ENCODE data around the gene STRIP2.
"Not testable (repeated sequence)": the region's sequence is repeated elsewhere in the genome, so short reads cannot be mapped to it uniquely, and the experiment has no call there.

STRIP2 gene

DNA sequence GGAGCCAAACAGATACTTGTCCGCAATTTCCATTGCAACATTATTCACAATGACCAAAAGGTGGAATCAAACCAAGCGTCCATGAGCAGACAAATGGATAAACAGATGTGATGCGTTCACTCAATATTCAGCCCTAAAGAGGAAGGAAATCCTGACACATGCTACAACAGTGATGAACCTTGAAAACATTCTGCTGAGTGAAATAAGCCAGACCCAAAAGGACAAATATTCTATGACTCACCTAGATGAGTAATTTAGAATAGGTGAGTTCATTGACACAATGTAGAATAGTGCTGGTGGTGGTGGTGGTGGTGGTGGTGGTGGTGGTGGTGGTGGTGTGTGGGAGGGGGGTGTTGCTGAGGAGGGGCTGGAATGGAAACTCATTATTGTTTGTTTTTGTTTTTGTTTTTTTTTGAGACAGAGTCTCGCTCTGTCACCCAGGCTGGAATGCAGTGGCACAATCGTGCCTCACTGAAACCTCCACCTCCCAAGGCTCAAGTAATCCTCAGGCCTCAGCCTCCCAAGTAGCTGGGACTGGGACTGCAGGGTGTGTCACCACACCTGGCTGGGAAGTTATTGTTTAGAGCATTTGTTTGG lies 96.7 kb downstream of the STRIP2 start:
- TF ChIP-seq OSR1 (CRISPR knock-in tag; IDR thresholded peaks at IDR 0.05) (no peak), TOX (CRISPR knock-in tag; IDR thresholded peaks at IDR 0.05; ENCODE audit: borderline replicate concordance) (no peak), GLIS3 (CRISPR knock-in tag; IDR thresholded peaks at IDR 0.05) (no peak)
- peak; percentile 78 for ATAC-seq

DNA sequence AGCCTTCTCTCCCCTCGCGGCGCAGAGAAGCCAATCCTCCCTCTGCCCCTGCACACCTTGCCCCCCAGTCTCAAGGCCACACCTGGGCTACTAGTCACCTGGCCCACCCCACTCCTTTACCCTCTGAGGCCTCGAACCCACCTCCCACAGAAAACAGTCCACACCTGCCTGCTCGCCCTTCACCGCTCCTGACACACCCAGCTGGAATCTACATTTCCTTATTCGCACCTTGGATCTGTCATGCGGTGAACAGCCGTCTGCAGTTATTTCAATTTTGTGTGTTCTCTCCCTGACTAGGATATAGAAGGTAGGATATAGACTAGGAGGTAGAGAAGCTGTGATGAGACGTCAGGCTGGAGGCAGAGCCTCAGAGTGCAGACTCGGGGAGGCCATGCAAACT lies 97.5 kb downstream of the STRIP2 start:
- TF ChIP-seq, protein P1, sequence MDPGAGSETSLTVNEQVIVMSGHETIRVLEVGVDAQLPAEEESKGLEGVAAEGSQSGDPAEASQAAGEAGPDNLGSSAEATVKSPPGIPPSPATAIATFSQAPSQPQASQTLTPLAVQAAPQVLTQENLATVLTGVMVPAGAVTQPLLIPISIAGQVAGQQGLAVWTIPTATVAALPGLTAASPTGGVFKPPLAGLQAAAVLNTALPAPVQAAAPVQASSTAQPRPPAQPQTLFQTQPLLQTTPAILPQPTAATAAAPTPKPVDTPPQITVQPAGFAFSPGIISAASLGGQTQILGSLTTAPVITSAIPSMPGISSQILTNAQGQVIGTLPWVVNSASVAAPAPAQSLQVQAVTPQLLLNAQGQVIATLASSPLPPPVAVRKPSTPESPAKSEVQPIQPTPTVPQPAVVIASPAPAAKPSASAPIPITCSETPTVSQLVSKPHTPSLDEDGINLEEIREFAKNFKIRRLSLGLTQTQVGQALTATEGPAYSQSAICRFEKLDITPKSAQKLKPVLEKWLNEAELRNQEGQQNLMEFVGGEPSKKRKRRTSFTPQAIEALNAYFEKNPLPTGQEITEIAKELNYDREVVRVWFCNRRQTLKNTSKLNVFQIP (CRISPR knock-in tag; IDR thresholded peaks at IDR 0.05; ENCODE audit: borderline replicate concordance, low read depth), result no peak
- TF ChIP-seq CSDC2 (CRISPR knock-in tag; IDR thresholded peaks at IDR 0.05) (no peak), OSR1 (CRISPR knock-in tag; IDR thresholded peaks at IDR 0.05) (no peak), ZNF8 (CRISPR knock-in tag; IDR thresholded peaks at IDR 0.05) (no peak), TOX (CRISPR knock-in tag; IDR thresholded peaks at IDR 0.05; ENCODE audit: borderline replicate concordance) (no peak), RARB (CRISPR knock-in tag; IDR thresholded peaks at IDR 0.05) (no peak), ZFP30 (CRISPR knock-in tag; IDR thresholded peaks at IDR 0.05) (no peak), ISL1 (CRISPR knock-in tag; IDR thresholded peaks at IDR 0.05) (no peak), ZC3H10 (CRISPR knock-in tag; IDR thresholded peaks at IDR 0.05) (no peak), ZNF565 (CRISPR knock-in tag; conservative IDR thresholded peaks at IDR 0.05; ENCODE audit: low read depth) (no peak), ZFP3 (CRISPR knock-in tag; IDR thresholded peaks at IDR 0.05) (no peak), SNAI2 (CRISPR knock-in tag; IDR thresholded peaks at IDR 0.05) (no peak)
- TF ChIP-seq, protein P2, sequence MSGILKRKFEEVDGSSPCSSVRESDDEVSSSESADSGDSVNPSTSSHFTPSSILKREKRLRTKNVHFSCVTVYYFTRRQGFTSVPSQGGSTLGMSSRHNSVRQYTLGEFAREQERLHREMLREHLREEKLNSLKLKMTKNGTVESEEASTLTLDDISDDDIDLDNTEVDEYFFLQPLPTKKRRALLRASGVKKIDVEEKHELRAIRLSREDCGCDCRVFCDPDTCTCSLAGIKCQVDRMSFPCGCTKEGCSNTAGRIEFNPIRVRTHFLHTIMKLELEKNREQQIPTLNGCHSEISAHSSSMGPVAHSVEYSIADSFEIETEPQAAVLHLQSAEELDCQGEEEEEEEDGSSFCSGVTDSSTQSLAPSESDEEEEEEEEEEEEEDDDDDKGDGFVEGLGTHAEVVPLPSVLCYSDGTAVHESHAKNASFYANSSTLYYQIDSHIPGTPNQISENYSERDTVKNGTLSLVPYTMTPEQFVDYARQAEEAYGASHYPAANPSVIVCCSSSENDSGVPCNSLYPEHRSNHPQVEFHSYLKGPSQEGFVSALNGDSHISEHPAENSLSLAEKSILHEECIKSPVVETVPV (CRISPR knock-in tag; IDR thresholded peaks at IDR 0.05), result no peak
- TF ChIP-seq, protein P3, sequence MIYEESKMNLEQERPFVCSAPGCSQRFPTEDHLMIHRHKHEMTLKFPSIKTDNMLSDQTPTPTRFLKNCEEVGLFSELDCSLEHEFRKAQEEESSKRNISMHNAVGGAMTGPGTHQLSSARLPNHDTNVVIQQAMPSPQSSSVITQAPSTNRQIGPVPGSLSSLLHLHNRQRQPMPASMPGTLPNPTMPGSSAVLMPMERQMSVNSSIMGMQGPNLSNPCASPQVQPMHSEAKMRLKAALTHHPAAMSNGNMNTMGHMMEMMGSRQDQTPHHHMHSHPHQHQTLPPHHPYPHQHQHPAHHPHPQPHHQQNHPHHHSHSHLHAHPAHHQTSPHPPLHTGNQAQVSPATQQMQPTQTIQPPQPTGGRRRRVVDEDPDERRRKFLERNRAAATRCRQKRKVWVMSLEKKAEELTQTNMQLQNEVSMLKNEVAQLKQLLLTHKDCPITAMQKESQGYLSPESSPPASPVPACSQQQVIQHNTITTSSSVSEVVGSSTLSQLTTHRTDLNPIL (CRISPR knock-in tag; IDR thresholded peaks at IDR 0.05; ENCODE audit: low read depth), result no peak

DNA sequence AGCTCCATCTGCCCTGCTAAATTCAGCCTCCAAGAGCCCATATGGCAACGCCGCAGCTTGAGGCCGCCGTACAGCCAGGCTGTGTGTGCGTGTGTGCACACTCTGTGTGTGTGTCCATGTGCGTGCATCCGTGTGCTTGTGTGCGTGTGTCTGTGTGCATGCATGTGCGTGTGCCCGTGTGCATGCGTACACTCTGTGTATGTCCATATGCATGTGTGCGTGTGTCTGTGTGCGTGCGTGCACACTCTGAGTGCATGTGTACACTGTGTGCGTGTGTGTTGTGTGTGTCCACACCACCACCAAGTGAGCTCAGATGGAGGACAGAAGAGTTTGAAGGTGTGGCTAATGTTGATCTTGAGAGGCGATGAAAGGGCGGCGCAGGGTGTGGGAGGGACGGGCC lies 98.1 kb downstream of the STRIP2 start:
- ATAC-seq, result no peak
- TF ChIP-seq, protein P3 (CRISPR knock-in tag; IDR thresholded peaks at IDR 0.05; ENCODE audit: low read depth), result no peak
- TF ChIP-seq ARNTL (CRISPR knock-in tag; IDR thresholded peaks at IDR 0.05; ENCODE audit: borderline replicate concordance, low read depth), result no peak
- no peak for TF ChIP-seq GLIS3 (CRISPR knock-in tag; IDR thresholded peaks at IDR 0.05)
- TF ChIP-seq CSDC2 (CRISPR knock-in tag; IDR thresholded peaks at IDR 0.05), result no peak
- TF ChIP-seq ZFP30 (CRISPR knock-in tag; IDR thresholded peaks at IDR 0.05), result no peak

More for the DNA sequence above, 97.5 kb downstream of the STRIP2 start:
- no peak for ATAC-seq

DNA sequence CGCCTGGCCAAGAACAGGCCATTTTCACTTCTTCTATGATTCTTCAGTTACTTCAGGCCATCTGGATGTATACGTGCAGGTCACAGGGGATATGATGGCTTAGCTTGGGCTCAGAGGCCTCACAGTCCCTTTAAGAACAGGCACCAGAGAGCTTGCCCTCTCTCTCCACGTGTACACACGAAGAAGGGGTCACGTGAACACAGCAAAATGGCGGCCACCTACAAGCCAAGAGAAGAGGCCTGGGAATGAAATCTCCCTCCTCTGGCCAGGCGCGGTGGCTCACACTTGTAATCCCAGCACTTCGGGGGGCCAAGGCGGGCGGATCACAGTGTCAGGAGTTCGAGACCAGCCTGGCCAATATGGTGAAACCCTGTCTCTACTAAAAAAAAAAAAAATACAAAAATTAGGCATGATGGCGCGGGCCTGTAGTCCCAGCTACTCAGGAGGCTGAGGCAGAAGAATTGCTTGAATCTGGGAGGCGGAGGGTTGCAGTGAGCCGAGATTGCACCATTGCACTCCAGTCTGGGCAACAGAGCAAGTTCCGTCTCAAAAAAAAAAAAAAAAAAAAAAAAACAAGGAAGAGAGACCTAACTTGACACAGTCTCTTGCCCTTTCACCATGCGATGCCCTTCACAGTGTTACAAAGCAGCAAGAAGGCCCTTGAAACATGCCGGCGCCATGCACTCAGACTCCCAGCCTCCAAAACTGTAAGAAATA lies 100.5 kb downstream of the STRIP2 start:
- ATAC-seq, result not testable (repeated sequence)

DNA sequence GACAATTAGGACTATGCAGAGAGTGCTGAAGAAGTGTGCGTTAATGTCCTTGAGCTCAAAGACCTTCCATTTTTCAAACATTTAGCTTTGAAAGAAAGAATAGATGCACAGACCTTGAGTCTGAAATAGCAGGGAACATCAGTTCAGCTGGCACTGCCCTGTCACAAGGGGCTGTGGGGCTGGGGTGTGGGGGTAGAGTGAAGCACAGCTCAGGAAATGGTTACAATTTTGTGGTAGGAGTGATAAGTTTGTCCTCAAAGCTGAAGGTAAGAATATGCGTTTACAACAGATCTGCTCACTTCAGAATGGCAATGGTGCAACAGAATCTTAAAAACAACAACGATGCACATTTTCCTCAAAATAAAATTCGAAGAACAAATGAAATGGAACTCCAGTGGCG lies 101.7 kb downstream of the STRIP2 start:
- TF ChIP-seq SNAI2 (CRISPR knock-in tag; IDR thresholded peaks at IDR 0.05), result no peak
- TF ChIP-seq BACH2 (CRISPR knock-in tag; IDR thresholded peaks at IDR 0.05; ENCODE audit: borderline replicate concordance), result no peak
- TF ChIP-seq, protein P3 (CRISPR knock-in tag; IDR thresholded peaks at IDR 0.05; ENCODE audit: low read depth), result no peak
- TF ChIP-seq ZC3H10 (CRISPR knock-in tag; IDR thresholded peaks at IDR 0.05), result no peak
- no peak for TF ChIP-seq OSR1 (CRISPR knock-in tag; IDR thresholded peaks at IDR 0.05)
- TF ChIP-seq, protein P4, sequence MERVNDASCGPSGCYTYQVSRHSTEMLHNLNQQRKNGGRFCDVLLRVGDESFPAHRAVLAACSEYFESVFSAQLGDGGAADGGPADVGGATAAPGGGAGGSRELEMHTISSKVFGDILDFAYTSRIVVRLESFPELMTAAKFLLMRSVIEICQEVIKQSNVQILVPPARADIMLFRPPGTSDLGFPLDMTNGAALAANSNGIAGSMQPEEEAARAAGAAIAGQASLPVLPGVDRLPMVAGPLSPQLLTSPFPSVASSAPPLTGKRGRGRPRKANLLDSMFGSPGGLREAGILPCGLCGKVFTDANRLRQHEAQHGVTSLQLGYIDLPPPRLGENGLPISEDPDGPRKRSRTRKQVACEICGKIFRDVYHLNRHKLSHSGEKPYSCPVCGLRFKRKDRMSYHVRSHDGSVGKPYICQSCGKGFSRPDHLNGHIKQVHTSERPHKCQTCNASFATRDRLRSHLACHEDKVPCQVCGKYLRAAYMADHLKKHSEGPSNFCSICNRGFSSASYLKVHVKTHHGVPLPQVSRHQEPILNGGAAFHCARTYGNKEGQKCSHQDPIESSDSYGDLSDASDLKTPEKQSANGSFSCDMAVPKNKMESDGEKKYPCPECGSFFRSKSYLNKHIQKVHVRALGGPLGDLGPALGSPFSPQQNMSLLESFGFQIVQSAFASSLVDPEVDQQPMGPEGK (CRISPR knock-in tag; IDR thresholded peaks at IDR 0.05; ENCODE audit: borderline replicate concordance), result no peak
- TF ChIP-seq PPARA (CRISPR knock-in tag; IDR thresholded peaks at IDR 0.05; ENCODE audit: borderline replicate concordance), result no peak
- no peak for TF ChIP-seq ZNF70 (CRISPR knock-in tag; IDR thresholded peaks at IDR 0.05)
- TF ChIP-seq CSDC2 (CRISPR knock-in tag; IDR thresholded peaks at IDR 0.05), result no peak
- TF ChIP-seq RARB (CRISPR knock-in tag; IDR thresholded peaks at IDR 0.05), result no peak
- no peak for ATAC-seq
